ENCODE results near the gene DHRS2.

The DHRS2 gene

GRCh38 chr14:23660290-23661226 lies 24.4 kb downstream of the DHRS2 start:
- no peak overlapping the region for H3K4me3 Mint-ChIP-seq

DNA sequence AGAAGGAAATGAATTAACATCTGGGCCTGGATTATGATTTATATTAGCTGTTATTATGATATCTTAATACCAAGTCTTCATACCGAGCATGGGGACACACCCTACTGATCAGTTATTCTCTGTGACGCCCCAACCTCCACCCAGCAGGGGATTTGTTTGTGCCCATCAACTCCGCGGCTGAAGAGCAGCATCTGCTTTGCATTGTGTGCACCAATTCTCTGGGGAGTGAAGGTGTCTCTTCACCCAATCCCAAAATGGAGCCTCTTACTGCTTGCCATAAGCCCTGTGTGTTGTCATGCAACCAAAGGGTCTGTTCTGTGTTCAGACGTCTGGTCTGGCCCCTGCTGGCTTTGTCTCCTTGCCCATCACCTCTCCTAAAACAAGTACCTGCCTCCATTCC lies 25.4 kb downstream of the DHRS2 start:
- H3K4me3 Mint-ChIP-seq = no peak overlapping the region
- no peaks in the 10 kb centered on the region for H3K36me3 Mint-ChIP-seq
- no peaks in the 10 kb centered on the region for H3K9me3 Mint-ChIP-seq
- H3K4me1 Mint-ChIP-seq = peaks cover 7% of the 10 kb centered on the region
- ATAC-seq (ENCODE audit: low read depth) (no peak), DNase-seq (ENCODE audit: low spot score in 2 of 2) (no peak)
- no peak overlapping the region for H3K27ac Mint-ChIP-seq
- peaks cover 15% of the 10 kb centered on the region for H3K27me3 Mint-ChIP-seq

More at GRCh38 chr14:23660290-23661226, 24.4 kb downstream of the DHRS2 start:
- Mint-ChIP-seq H3K27me3 (peaks cover 15% of the 10 kb centered on the region), H3K4me1 (peaks cover 7% of the 10 kb centered on the region), H3K27ac (no peak overlapping the region), H3K36me3 (no peaks in the 10 kb centered on the region), H3K9me3 (no peaks in the 10 kb centered on the region)
- no peak for DNase-seq (ENCODE audit: low spot score in 2 of 2)
- ATAC-seq (ENCODE audit: low read depth) = no peak

DNA sequence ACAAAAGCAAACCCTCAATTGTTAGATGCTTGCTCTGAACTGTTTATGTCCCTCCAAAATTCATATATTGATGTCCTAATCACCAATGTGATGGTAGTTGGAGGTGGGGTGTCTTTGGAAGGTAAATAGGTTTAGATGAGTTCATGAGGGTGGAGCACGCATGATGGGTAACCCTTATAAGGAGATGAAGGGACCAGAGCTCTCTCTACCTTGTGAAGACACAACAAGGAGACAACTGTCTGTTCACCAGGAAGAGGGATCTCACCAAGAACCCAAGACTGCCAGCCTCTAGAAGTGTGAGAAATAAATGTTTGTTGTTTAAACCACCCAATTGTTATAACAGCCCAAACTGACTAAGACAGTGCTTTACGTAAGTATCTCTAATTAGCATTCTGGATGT lies 27.0 kb downstream of the DHRS2 start:
- Mint-ChIP-seq H3K4me3 (no peak overlapping the region), H3K4me1 (peaks cover 7% of the 10 kb centered on the region), H3K36me3 (no peaks in the 10 kb centered on the region), H3K9me3 (no peaks in the 10 kb centered on the region), H3K27ac (no peak overlapping the region), H3K27me3 (peaks cover 15% of the 10 kb centered on the region)
- no peak for DNase-seq (ENCODE audit: low spot score in 2 of 2)
- ATAC-seq (ENCODE audit: low read depth) = no peak

- DNase-seq (ENCODE audit: low spot score in 2 of 2) (no peak), ATAC-seq (ENCODE audit: low read depth) (no peak)
- H3K9me3 Mint-ChIP-seq = no peaks in the 10 kb centered on the region
- peaks cover 7% of the 10 kb centered on the region for H3K4me1 Mint-ChIP-seq
- no peaks in the 10 kb centered on the region for H3K36me3 Mint-ChIP-seq
- H3K4me3 Mint-ChIP-seq = no peak overlapping the region
- no peak overlapping the region for H3K27ac Mint-ChIP-seq
- H3K27me3 Mint-ChIP-seq = peaks cover 15% of the 10 kb centered on the region
These were observed 27.5 kb downstream of the DHRS2 start for GRCh38 chr14:23663711-23664110.

- DNase-seq (ENCODE audit: low spot score in 2 of 2) (no peak), ATAC-seq (ENCODE audit: low read depth) (no peak)
- H3K27ac Mint-ChIP-seq = no peak overlapping the region
- H3K36me3 Mint-ChIP-seq = no peaks in the 10 kb centered on the region
- H3K9me3 Mint-ChIP-seq = no peaks in the 10 kb centered on the region
- H3K4me1 Mint-ChIP-seq = peaks cover 7% of the 10 kb centered on the region
- H3K4me3 Mint-ChIP-seq = no peak overlapping the region
- peaks cover 12% of the 10 kb centered on the region for H3K27me3 Mint-ChIP-seq
These were observed 28.2 kb downstream of the DHRS2 start for GRCh38 chr14:23664207-23664885.

DNA sequence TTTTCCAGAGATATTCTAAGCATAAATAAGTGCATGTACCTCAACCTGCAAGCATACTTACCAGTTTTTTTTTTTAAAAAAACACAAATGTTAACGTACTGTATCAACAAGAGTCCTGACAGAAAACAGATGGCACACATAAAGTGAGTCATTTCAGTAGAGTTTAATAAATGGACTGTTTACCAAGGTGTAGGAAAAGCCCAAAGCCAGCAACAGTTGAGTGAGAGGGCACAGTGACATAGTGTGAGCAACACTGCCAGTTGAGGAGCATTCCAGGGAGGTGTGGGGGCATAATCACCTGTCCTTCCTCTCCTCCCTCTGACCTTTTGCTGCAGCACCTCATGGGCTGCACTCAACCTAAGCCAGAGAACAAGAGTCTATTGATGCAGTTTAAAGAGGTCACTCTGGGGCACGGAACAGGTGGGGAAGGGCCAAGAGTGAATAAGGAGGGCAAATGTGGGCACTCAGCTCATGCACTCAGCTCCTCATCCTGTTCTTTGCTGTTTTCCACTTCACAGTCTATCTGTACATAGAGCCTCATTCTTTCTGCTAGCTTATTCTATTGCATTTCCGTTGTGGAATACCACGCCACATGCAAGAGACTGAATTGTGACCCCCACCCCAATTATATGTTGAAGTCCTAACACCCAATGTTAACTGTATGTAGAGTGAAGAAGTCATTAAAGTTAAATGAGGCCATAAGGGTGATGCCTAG lies 29.3 kb downstream of the DHRS2 start:
- H3K27ac Mint-ChIP-seq = no peak overlapping the region
- DNase-seq (ENCODE audit: low spot score in 2 of 2) (no peak), ATAC-seq (ENCODE audit: low read depth) (no peak)
- H3K27me3 Mint-ChIP-seq = peaks cover 11% of the 10 kb centered on the region
- peaks cover 4% of the 10 kb centered on the region for H3K4me1 Mint-ChIP-seq
- no peak overlapping the region for H3K4me3 Mint-ChIP-seq
- no peaks in the 10 kb centered on the region for H3K36me3 Mint-ChIP-seq
- no peaks in the 10 kb centered on the region for H3K9me3 Mint-ChIP-seq

DNA sequence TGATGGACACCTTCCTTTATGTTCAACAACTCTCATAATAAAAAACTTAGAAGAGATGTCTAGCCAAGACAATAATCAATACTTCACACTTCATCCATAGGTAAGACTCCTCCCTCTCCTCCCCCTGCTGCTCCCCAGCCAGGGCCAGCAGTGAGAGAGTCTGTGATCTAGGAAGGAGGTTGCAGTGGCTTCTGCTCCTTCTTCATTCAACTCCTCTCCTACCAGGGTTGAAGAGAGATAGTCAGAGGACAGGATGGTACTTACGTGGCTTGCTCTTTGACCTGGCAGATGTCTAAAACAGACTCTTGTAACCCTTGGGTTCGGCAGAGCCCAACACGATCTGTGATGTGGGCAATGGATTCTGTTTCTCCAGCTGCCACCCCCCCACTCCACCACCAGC lies 31.0 kb downstream of the DHRS2 start:
- no peaks in the 10 kb centered on the region for H3K9me3 Mint-ChIP-seq
- no peak for ATAC-seq (ENCODE audit: low read depth)

GRCh38 chr14:23669441-23669840 lies 33.3 kb downstream of the DHRS2 start:
- Mint-ChIP-seq H3K36me3 (no peaks in the 10 kb centered on the region), H3K4me1 (no peaks in the 10 kb centered on the region), H3K27me3 (peaks cover 4% of the 10 kb centered on the region), H3K27ac (no peak overlapping the region), H3K9me3 (no peaks in the 10 kb centered on the region), H3K4me3 (no peak overlapping the region)
- DNase-seq (ENCODE audit: low spot score in 2 of 2) (no peak), ATAC-seq (ENCODE audit: low read depth) (no peak)

More for the DNA sequence above, 31.0 kb downstream of the DHRS2 start:
- Mint-ChIP-seq H3K4me1 (no peaks in the 10 kb centered on the region), H3K36me3 (no peaks in the 10 kb centered on the region), H3K4me3 (no peak overlapping the region), H3K27me3 (peaks cover 7% of the 10 kb centered on the region), H3K27ac (no peak overlapping the region)
- no peak for DNase-seq (ENCODE audit: low spot score in 2 of 2)

GRCh38 chr14:23670481-23670880 lies 34.3 kb downstream of the DHRS2 start:
- Mint-ChIP-seq H3K9me3 (no peaks in the 10 kb centered on the region), H3K4me1 (no peaks in the 10 kb centered on the region), H3K36me3 (no peaks in the 10 kb centered on the region), H3K27me3 (peaks cover 2% of the 10 kb centered on the region), H3K27ac (no peak overlapping the region), H3K4me3 (no peak overlapping the region)
- ATAC-seq (ENCODE audit: low read depth) (no peak), DNase-seq (ENCODE audit: low spot score in 2 of 2) (no peak)

DNA sequence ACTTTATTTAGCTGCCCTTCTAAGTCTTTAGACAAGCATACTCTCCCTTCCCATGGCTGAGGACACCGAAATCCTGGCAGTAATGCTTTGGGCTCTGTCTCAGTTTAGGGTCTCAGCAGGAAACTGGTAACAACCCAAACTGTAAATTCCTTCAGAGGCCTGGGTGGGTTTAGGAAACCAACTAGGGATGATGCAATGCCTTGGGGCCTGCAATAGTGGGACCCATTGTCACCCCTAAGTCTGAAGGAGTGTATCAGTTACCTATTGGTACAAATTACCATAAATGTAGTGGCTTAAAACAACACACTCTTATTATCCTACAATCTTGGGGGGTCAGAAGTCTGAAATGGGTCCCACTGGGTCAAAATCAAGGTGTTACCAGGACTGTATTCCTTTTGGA lies 36.0 kb downstream of the DHRS2 start:
- ATAC-seq (ENCODE audit: low read depth) (no peak), DNase-seq (ENCODE audit: low spot score in 2 of 2) (no peak)
- H3K4me3 Mint-ChIP-seq = no peak overlapping the region
- H3K9me3 Mint-ChIP-seq = no peaks in the 10 kb centered on the region
- no peak overlapping the region for H3K27ac Mint-ChIP-seq
- H3K4me1 Mint-ChIP-seq = no peaks in the 10 kb centered on the region
- peaks cover 6% of the 10 kb centered on the region for H3K27me3 Mint-ChIP-seq
- no peaks in the 10 kb centered on the region for H3K36me3 Mint-ChIP-seq

GRCh38 chr14:23675337-23675736 lies 39.2 kb downstream of the DHRS2 start:
- DNase-seq (ENCODE audit: low spot score in 2 of 2) (no peak), ATAC-seq (ENCODE audit: low read depth) (no peak)
- Mint-ChIP-seq H3K27ac (no peak overlapping the region), H3K4me3 (no peak overlapping the region), H3K9me3 (no peaks in the 10 kb centered on the region), H3K36me3 (no peaks in the 10 kb centered on the region), H3K27me3 (peaks cover 4% of the 10 kb centered on the region), H3K4me1 (no peaks in the 10 kb centered on the region)

DNA sequence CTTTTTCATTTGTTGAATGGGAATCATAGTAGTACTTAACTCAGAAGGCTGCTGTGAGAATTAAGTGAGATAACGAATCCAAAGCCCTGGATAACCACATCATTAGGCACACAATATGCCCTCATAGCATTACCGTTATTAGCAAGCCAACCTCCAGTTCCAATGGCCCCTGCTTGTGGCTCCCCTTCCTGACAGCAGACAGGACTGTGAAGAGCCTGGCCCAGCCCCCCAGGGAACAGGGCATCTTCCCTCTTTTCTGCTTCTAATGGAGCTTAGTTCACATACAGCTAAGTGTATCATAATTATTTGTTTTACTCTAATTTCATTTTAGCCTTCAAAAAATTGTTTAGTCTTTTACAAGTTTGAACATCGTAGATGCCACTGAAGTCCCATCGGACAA lies 39.7 kb downstream of the DHRS2 start:
- ATAC-seq (ENCODE audit: low read depth) (no peak), DNase-seq (ENCODE audit: low spot score in 2 of 2) (no peak)
- no peak overlapping the region for H3K4me3 Mint-ChIP-seq
- no peaks in the 10 kb centered on the region for H3K4me1 Mint-ChIP-seq
- H3K27me3 Mint-ChIP-seq = peaks cover 4% of the 10 kb centered on the region
- H3K9me3 Mint-ChIP-seq = no peaks in the 10 kb centered on the region
- no peaks in the 10 kb centered on the region for H3K36me3 Mint-ChIP-seq
- no peak overlapping the region for H3K27ac Mint-ChIP-seq

- no peak for DNase-seq (ENCODE audit: low spot score in 2 of 2)
- no peaks in the 10 kb centered on the region for H3K36me3 Mint-ChIP-seq
- H3K4me1 Mint-ChIP-seq = no peaks in the 10 kb centered on the region
- ATAC-seq (ENCODE audit: low read depth) = no peak
- H3K4me3 Mint-ChIP-seq = no peak overlapping the region
- H3K27ac Mint-ChIP-seq = no peak overlapping the region
- no peaks in the 10 kb centered on the region for H3K9me3 Mint-ChIP-seq
- peaks cover 6% of the 10 kb centered on the region for H3K27me3 Mint-ChIP-seq
These were observed 45.2 kb downstream of the DHRS2 start for GRCh38 chr14:23681337-23681736.
